GM21717 (cell line): ENCODE measurements around the gene SLC45A2.
"Not testable (repeated sequence)": the region's sequence is repeated elsewhere in the genome, so short reads cannot be mapped to it uniquely, and the experiment has no call there.

Source experiments
- ATAC-seq: cut with Tn5 transposase; IDR thresholded peaks from one replicate; pipeline ENCODE4 v1.9.1; 2021; ENCODE audit warnings: mild to moderate bottlenecking, moderate library complexity; ENCODE audit not compliant: unreplicated experiment

The SLC45A2 gene

GRCh38 chr5:33969572-33970452 lies 14.7 kb downstream of the SLC45A2 start:
- ATAC-seq, result peak; percentile 75

DNA sequence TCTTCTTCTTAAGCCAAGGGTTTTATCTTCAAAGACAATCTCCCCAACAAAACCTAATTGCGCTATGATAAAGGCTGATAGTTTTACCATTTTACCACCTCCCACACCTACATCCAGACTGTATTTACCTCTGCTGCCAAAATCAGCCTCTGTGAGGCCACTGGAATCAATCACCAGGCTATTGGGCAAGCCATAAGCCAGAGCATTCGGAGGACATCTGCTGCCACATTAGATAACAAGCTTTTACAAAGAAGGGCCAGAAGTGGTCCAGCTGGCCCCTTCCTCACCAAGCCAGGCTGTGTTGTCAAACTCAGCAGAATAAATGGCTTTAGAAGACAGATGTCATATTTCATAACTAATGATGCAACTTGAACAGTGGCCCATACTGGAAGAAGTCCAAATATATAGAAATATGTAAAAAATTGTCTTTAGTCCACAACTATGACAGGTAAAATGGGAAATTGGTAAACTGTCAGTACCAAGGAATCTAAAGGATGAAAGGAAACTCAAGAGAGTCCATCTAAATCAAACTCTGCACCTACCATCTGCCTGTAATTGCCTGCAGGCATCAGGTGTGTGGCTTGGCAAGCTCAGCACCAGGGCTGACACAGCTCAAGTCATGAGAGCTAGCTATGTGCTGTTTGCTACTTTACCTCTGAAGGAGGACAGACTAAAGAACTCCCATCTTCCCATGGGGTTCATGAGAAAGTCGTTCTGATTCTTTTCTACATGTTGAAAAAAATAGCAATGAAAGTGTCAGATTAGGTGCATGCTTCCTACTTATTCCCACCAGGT lies 16.1 kb downstream of the SLC45A2 start:
- ATAC-seq, result no peak

DNA sequence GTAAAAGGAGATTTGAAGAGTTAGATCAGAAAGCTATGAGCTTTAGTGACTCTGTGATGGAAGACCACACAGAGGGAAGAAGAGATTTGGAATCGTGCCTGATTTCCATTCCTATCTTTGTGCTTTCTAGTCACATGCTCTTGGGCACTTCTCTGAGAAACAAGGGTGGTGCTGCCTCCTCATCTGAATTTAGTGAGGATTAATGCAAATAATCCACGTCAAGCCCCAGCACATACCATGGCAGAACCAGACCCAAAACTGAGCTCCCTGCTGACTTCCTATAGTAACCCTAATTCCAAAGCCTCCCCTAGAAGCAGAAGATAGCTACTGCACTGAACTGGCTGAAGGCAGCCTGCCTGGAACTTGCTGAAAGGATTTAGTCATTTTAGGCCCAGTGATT lies 17.7 kb downstream of the SLC45A2 start:
- ATAC-seq, result no peak

- no peak for ATAC-seq
Measured at GRCh38 chr5:33964132-33964700, 20.3 kb downstream of the SLC45A2 start.

- no peak for ATAC-seq
Measured at GRCh38 chr5:33958176-33958575, 26.3 kb downstream of the SLC45A2 start.

- ATAC-seq, result no peak
Measured at GRCh38 chr5:33957577-33958150, 26.8 kb downstream of the SLC45A2 start.

DNA sequence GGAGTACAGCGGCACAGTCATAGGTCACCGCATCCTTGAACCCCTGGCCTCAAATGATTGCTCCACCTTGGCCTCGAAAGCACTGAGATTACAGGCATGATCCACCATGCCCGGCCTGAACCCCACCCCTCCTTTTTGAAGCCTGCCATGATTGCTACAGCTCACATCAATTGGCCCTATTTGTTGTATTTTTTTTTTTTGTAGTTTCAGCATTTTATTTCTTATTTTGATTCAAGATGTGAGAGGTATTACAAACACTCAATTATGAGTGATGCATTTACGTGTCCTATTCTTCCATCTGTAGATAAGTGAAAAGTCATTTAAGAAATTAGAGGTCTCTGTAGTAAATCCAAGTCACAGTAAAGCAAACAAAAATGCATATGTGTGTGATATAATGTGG lies 32.3 kb downstream of the SLC45A2 start:
- not testable (repeated sequence) for ATAC-seq

DNA sequence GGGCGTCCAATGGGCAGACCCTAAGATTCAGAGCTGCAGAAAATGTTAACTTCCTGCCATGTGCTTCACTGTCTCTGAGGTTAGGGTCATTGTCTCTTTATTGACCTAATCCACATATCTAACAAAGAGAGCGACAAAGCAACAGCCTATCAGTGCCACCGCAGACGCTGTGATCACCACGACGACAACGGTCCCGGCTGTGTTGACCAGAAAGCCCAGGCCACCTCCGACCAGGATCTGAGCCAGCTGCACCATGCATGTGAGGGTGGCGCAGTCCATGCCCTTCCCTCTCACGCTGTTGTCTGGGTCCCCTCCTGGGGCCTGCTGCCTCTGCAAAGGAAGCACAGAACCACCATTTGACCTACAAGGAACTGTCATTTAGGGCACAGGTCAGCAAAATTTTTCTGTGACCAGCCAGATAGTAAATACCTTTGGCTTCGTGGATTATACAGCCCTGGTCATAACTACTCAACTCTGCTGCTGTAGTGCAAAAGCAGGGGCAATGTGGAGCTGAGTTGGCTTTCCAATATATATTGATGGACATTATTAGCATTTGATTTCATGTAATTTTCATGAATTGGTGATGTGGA lies 39.9 kb downstream of the SLC45A2 start:
- ATAC-seq, result no peak

GRCh38 chr5:33941090-33941489 lies 43.4 kb downstream of the SLC45A2 start:
- no peak for ATAC-seq

- no peak for ATAC-seq
Measured at GRCh38 chr5:33939556-33940262, 44.8 kb downstream of the SLC45A2 start.

GRCh38 chr5:33938881-33939280 lies 45.6 kb downstream of the SLC45A2 start:
- ATAC-seq, result no peak

- ATAC-seq, result no peak
Measured at GRCh38 chr5:33938507-33938796, 46.0 kb downstream of the SLC45A2 start.

- no peak for ATAC-seq
Measured at GRCh38 chr5:33937707-33938506, 46.6 kb downstream of the SLC45A2 start.

- no peak for ATAC-seq
Measured at GRCh38 chr5:33937017-33937706, 47.3 kb downstream of the SLC45A2 start.

DNA sequence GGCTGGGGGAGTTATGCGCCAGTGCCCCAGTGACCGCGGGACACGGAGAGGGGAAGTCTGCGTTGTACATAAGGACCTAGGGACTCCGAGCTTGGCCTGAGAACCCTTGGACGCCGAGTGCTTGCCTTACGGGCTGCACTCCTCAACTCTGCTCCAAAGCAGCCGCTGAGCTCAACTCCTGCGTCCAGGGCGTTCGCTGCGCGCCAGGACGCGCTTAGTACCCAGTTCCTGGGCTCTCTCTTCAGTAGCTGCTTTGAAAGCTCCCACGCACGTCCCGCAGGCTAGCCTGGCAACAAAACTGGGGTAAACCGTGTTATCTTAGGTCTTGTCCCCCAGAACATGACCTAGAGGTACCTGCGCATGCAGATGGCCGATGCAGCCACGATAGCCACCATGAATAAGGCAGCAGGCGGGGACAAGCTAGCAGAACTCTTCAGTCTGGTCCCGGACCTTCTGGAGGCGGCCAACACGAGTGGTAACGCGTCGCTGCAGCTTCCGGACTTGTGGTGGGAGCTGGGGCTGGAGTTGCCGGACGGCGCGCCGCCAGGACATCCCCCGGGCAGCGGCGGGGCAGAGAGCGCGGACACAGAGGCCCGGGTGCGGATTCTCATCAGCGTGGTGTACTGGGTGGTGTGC lies 48.0 kb downstream of the SLC45A2 start, which contains the start of gene RXFP3:
Gene RXFP3, plus strand, starts transcription at position 6 of the 636 bp plus-strand sequence. Its CDS starts 355 bp downstream, at position 361.
- ATAC-seq, result no peak

- ATAC-seq, result no peak
Measured at GRCh38 chr5:33936004-33936380, 48.5 kb downstream of the SLC45A2 start.

DNA sequence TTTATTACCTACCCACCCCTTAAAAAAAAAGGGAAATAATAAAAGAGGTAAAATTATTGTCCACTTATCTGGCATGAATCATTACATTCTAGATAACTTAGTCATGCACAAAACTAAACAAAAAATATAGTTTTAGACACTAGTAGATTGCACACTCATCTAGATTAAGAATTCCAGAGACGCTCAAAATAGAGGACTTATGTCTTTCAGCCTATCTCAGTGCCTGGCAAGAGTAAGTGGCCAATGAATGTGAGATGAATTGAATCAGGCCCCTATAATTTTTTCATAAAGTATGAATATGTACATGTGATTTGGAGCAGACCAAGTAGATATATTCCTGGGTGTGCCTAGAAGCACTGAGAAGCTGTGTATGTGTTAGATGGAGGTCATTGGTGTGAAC lies 50.3 kb downstream of the SLC45A2 start:
- ATAC-seq, result peak; percentile 34

DNA sequence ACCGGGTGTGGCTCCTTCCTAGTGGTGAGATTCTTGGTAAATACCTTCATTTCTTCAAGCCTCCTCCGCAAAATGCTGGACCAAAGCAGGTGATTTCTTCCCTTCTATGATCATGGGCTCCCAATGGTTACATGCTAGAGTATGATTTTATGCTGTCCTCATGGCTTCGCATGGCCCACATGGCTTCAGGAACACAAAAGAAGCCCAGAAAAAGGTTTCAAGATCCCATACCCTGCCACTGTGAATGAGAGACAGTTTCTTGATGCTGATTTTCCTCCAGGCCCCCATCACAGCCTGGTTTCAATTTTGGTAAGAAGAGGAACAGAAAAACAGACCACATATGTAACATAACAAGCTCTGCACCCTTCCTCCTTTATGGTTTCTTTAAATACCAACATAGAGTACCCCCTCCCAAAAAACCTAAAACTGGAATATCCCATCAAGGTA lies 50.7 kb downstream of the SLC45A2 start:
- ATAC-seq, result peak; percentile 86
